HG03175 (cell line): Measurements from ENCODE around the gene TRMT2A.

Source experiments
- ATAC-seq: cut with Tn5 transposase; IDR thresholded peaks from one replicate; pipeline ENCODE4 v1.9.1; 2021; ENCODE audit warnings: mild to moderate bottlenecking, moderate library complexity; ENCODE audit not compliant: unreplicated experiment

Gene TRMT2A

GRCh38 chr22:20135806-20136602 is 19.0 kb upstream of the TRMT2A start:
- ATAC-seq = no peak

GRCh38 chr22:20135265-20135664 is 18.2 kb upstream of the TRMT2A start:
- no peak for ATAC-seq

GRCh38 chr22:20133930-20134549 is 17.0 kb upstream of the TRMT2A start:
- no peak for ATAC-seq

GRCh38 chr22:20132686-20133246 is 15.7 kb upstream of the TRMT2A start:
- no peak for ATAC-seq

GRCh38 chr22:20131859-20132685 is 15.0 kb upstream of the TRMT2A start:
- ATAC-seq = peak; percentile 4

GRCh38 chr22:20131597-20131858 is 14.5 kb upstream of the TRMT2A start, which contains the start of gene ZDHHC8:
TSS of gene ZDHHC8 (plus strand) at chr22:20131804. CDS start at chr22:20131948, 144 bp downstream.
- ATAC-seq = peak; percentile 44

GRCh38 chr22:20130731-20131596 is 13.9 kb upstream of the TRMT2A start:
- ATAC-seq = peak; percentile 49

- ATAC-seq = no peak
Observed at GRCh38 chr22:20130319-20130718, 13.3 kb upstream of the TRMT2A start.

GRCh38 chr22:20129747-20130014 is 12.7 kb upstream of the TRMT2A start:
- no peak for ATAC-seq

- ATAC-seq = no peak
Observed at GRCh38 chr22:20128902-20129746, 12.1 kb upstream of the TRMT2A start.

- ATAC-seq = no peak
Observed at GRCh38 chr22:20128619-20128901, 11.5 kb upstream of the TRMT2A start.

GRCh38 chr22:20127869-20128618 is 11.0 kb upstream of the TRMT2A start:
- ATAC-seq = no peak

GRCh38 chr22:20127318-20127868 is 10.4 kb upstream of the TRMT2A start:
- no peak for ATAC-seq

GRCh38 chr22:20126284-20127029 is 9.4 kb upstream of the TRMT2A start:
- ATAC-seq = no peak

- no peak for ATAC-seq
Observed at GRCh38 chr22:20125201-20126174, 8.5 kb upstream of the TRMT2A start.

GRCh38 chr22:20124083-20124787 is 7.2 kb upstream of the TRMT2A start:
- ATAC-seq = no peak
